ENCODE data around the gene GNG2. TPM values are rescaled to one million over a fixed set of nuclear protein-coding genes. Genes with fewer than 3 reads are reported as not detected.

The GNG2 gene
- total RNA-seq, 1 experiment from 2014 or later: 0.23 TPM

GRCh38 chr14:51846631-51847488 lies 13.6 kb upstream of the GNG2 start:
- ATAC-seq (no peak), DNase-seq (ENCODE audit: low read depth, low spot score) (no peak)
- Histone ChIP-seq H3K27ac (ENCODE audit: low read length) (no peak overlapping the region), H3K27me3 (ENCODE audit: control insufficient read depth, insufficient read depth, low read length) (no peaks in the 10 kb centered on the region), H3K4me3 (ENCODE audit: low read depth in 2 of 2, low read length in 2 of 2) (no peak overlapping the region), H3K36me3 (ENCODE audit: control insufficient read depth, insufficient read depth, low read length) (no peaks in the 10 kb centered on the region), H3K4me1 (ENCODE audit: control insufficient read depth, insufficient read depth, low read length) (no peaks in the 10 kb centered on the region), H3K9me3 (ENCODE audit: control insufficient read depth, insufficient read depth, low read depth, low read length) (no peaks in the 10 kb centered on the region)
- no peak for TF ChIP-seq REST (IDR thresholded peaks at IDR 0.05; ENCODE audit: insufficient read depth in 1 of 2, low read depth in 2 of 2, low read length in 1 of 2)
- no peak for TF ChIP-seq POLR2AphosphoS5 (IDR thresholded peaks at IDR 0.05; ENCODE audit: low read depth, low read length)
- no peak for TF ChIP-seq SIN3A (IDR thresholded peaks at IDR 0.05; ENCODE audit: borderline replicate concordance, insufficient read depth, low read depth, low read length)
- TF ChIP-seq CTCF (IDR thresholded peaks at IDR 0.05): no peak
- TF ChIP-seq TCF7L2 (IDR thresholded peaks at IDR 0.05; ENCODE audit: low read depth, low read length): no peak
- in situ Hi-C loops (cut with HindIII; ENCODE audit: low pct_unique_long_range_greater_than_20kb, low sequenced_read_pairs) (no loop called here), intact Hi-C loops (cut with micrococcal nuclease; ENCODE audit: unreplicated experiment) (no loop called here)
- ChIA-PET POLR2A (no interaction called here), CTCF (no interaction called here)
- BruUV-seq (replicated peaks): no TSS peak

GRCh38 chr14:51847489-51847796 lies 13.0 kb upstream of the GNG2 start:
- H3K36me3 ChIP-seq (ENCODE audit: control insufficient read depth, insufficient read depth, low read length): no peaks in the 10 kb centered on the region
- H3K4me1 ChIP-seq (ENCODE audit: control insufficient read depth, insufficient read depth, low read length): no peaks in the 10 kb centered on the region
- in situ Hi-C loops (cut with HindIII; ENCODE audit: low pct_unique_long_range_greater_than_20kb, low sequenced_read_pairs): no loop called here
- no peaks in the 10 kb centered on the region for H3K27me3 ChIP-seq (ENCODE audit: control insufficient read depth, insufficient read depth, low read length)
- DNase-seq (ENCODE audit: low read depth, low spot score) (no peak), ATAC-seq (no peak)
- no peaks in the 10 kb centered on the region for H3K9me3 ChIP-seq (ENCODE audit: control insufficient read depth, insufficient read depth, low read depth, low read length)
- H3K4me3 ChIP-seq (ENCODE audit: low read depth in 2 of 2, low read length in 2 of 2): no peak overlapping the region
- TF ChIP-seq POLR2AphosphoS5 (IDR thresholded peaks at IDR 0.05; ENCODE audit: low read depth, low read length) (no peak), SIN3A (IDR thresholded peaks at IDR 0.05; ENCODE audit: borderline replicate concordance, insufficient read depth, low read depth, low read length) (no peak), TCF7L2 (IDR thresholded peaks at IDR 0.05; ENCODE audit: low read depth, low read length) (no peak), CTCF (IDR thresholded peaks at IDR 0.05) (no peak), REST (IDR thresholded peaks at IDR 0.05; ENCODE audit: insufficient read depth in 1 of 2, low read depth in 2 of 2, low read length in 1 of 2) (no peak)
- POLR2A ChIA-PET: no interaction called here
- no peak overlapping the region for H3K27ac ChIP-seq (ENCODE audit: low read length)
- intact Hi-C loops (cut with micrococcal nuclease; ENCODE audit: unreplicated experiment): no loop called here
- BruUV-seq (replicated peaks): no TSS peak
- CTCF ChIA-PET: no interaction called here

Measured in Panc1 (cell line).